ENCODE measurements around the gene RNPEPL1. TPM values are rescaled to one million over a fixed set of nuclear protein-coding genes. Genes with fewer than 3 reads are reported as not detected.
"Not testable (repeated sequence)": the region's sequence is repeated elsewhere in the genome, so short reads cannot be mapped to it uniquely, and the experiment has no call there.

Gene RNPEPL1
- total RNA-seq, 2 experiments from 2014 or later, result 124 TPM

GRCh38 chr2:240554767-240555493 is 13.4 kb upstream of the RNPEPL1 start:
- no peak overlapping the region for H3K4me3 Mint-ChIP-seq
- ATAC-seq (ENCODE audit: low read depth) (no peak), DNase-seq (no peak)
- H3K36me3 Mint-ChIP-seq, result peaks cover 29% of the 10 kb centered on the region
- H3K27ac Mint-ChIP-seq, result no peak overlapping the region
- POLR2A ChIA-PET, result interaction anchor here (1.0 kb wide), 1 partner anchor 11 kb away, joined by 4 read pairs; no protein-coding TSS in a partner anchor
- no peaks in the 10 kb centered on the region for H3K27me3 Mint-ChIP-seq
- peaks cover 9% of the 10 kb centered on the region for H3K9me3 Mint-ChIP-seq
- peaks cover 22% of the 10 kb centered on the region for H3K4me1 Mint-ChIP-seq

- Mint-ChIP-seq H3K4me1 (peaks cover 23% of the 10 kb centered on the region), H3K36me3 (peaks cover 25% of the 10 kb centered on the region), H3K27me3 (no peaks in the 10 kb centered on the region), H3K4me3 (no peak overlapping the region), H3K9me3 (peaks cover 7% of the 10 kb centered on the region), H3K27ac (no peak overlapping the region)
- DNase-seq (no peak), ATAC-seq (ENCODE audit: low read depth) (no peak)
- POLR2A ChIA-PET, result interaction anchor here (1.0 to 1.9 kb wide), 2 partner anchors 10 to 30 kb away, joined by 4 to 5 read pairs; partner anchors contain the start of gene CAPN10
Observed at GRCh38 chr2:240555541-240556250, 12.6 kb upstream of the RNPEPL1 start.

GRCh38 chr2:240556553-240557100 is 11.7 kb upstream of the RNPEPL1 start:
- peaks cover 16% of the 10 kb centered on the region for H3K36me3 Mint-ChIP-seq
- DNase-seq, result peak; percentile 75
- no peak for ATAC-seq (ENCODE audit: low read depth)
- H3K27me3 Mint-ChIP-seq, result no peaks in the 10 kb centered on the region
- POLR2A ChIA-PET, result interaction anchor here (1.9 to 2.8 kb wide), 2 partner anchors 10 to 29 kb away, joined by 5 to 16 read pairs; partner anchors contain the start of gene CAPN10
- peaks cover 2% of the 10 kb centered on the region for H3K9me3 Mint-ChIP-seq
- peaks cover 26% of the 10 kb centered on the region for H3K4me1 Mint-ChIP-seq
- peak overlapping the region; percentile 24 for H3K27ac Mint-ChIP-seq
- H3K4me3 Mint-ChIP-seq, result peak overlapping the region; percentile 28

GRCh38 chr2:240557101-240557751 is 11.1 kb upstream of the RNPEPL1 start:
- Mint-ChIP-seq H3K4me3 (peak overlapping the region; percentile 28), H3K4me1 (peaks cover 30% of the 10 kb centered on the region), H3K36me3 (peaks cover 10% of the 10 kb centered on the region), H3K9me3 (no peaks in the 10 kb centered on the region), H3K27me3 (no peaks in the 10 kb centered on the region), H3K27ac (no peak overlapping the region)
- DNase-seq (no peak), ATAC-seq (ENCODE audit: low read depth) (no peak)
- POLR2A ChIA-PET, result interaction anchor here (1.9 to 2.8 kb wide), 2 partner anchors 9 to 29 kb away, joined by 5 to 16 read pairs; partner anchors contain the start of gene CAPN10

- POLR2A ChIA-PET, result interaction anchor here (0.9 to 2.8 kb wide), 2 partner anchors 8 to 28 kb away, joined by 3 to 16 read pairs; partner anchors contain the start of gene CAPN10
- peak within 1 kb of the TSS; percentile 24 for H3K27ac Mint-ChIP-seq
- H3K36me3 Mint-ChIP-seq, result peaks cover 12% of the 10 kb centered on the region
- peak within 1 kb of the TSS; percentile 83 for H3K4me3 Mint-ChIP-seq
- no peak for ATAC-seq (ENCODE audit: low read depth)
- peaks cover 36% of the 10 kb centered on the region for H3K4me1 Mint-ChIP-seq
- no peaks in the 10 kb centered on the region for H3K27me3 Mint-ChIP-seq
- H3K9me3 Mint-ChIP-seq, result no peaks in the 10 kb centered on the region
- DNase-seq, result peak; percentile 80
Observed at GRCh38 chr2:240557808-240558207, 10.5 kb upstream of the RNPEPL1 start, which contains the start of gene ANKMY1. TSS of gene ANKMY1 (minus strand) at chr2:240557988. CDS start at chr2:240557335, 653 bp downstream.

- no peak for ATAC-seq (ENCODE audit: low read depth)
- peaks cover 37% of the 10 kb centered on the region for H3K4me1 Mint-ChIP-seq
- H3K4me3 Mint-ChIP-seq, result peak overlapping the region; percentile 83
- H3K36me3 Mint-ChIP-seq, result peaks cover 11% of the 10 kb centered on the region
- DNase-seq, result no peak
- POLR2A ChIA-PET, result interaction anchor here (0.9 to 2.8 kb wide), 2 partner anchors 8 to 28 kb away, joined by 3 to 16 read pairs; partner anchors contain the start of gene CAPN10
- no peaks in the 10 kb centered on the region for H3K27me3 Mint-ChIP-seq
- no peak overlapping the region for H3K27ac Mint-ChIP-seq
- H3K9me3 Mint-ChIP-seq, result no peaks in the 10 kb centered on the region
Observed at GRCh38 chr2:240558236-240558761, 10.0 kb upstream of the RNPEPL1 start.

- ATAC-seq (ENCODE audit: low read depth) (no peak), DNase-seq (no peak)
- Mint-ChIP-seq H3K9me3 (no peaks in the 10 kb centered on the region), H3K4me3 (peak overlapping the region; percentile 83), H3K4me1 (peaks cover 46% of the 10 kb centered on the region), H3K27ac (peak overlapping the region; percentile 30), H3K27me3 (no peaks in the 10 kb centered on the region), H3K36me3 (peaks cover 17% of the 10 kb centered on the region)
- POLR2A ChIA-PET, result interaction anchor here (0.6 to 1.0 kb wide), 3 partner anchors 9 to 533 kb away, joined by 4 to 7 read pairs (median 6); partner anchors contain the start of genes CAPN10 and RNPEPL1
Observed at GRCh38 chr2:240559286-240559685, 9.0 kb upstream of the RNPEPL1 start.

GRCh38 chr2:240560084-240560479 is 8.2 kb upstream of the RNPEPL1 start, which contains the start of gene DUSP28:
TSS of gene DUSP28 (plus strand) at chr2:240560357. CDS start at chr2:240560685, 328 bp downstream.
- POLR2A ChIA-PET, result interaction anchor here (0.7 to 2.2 kb wide), 7 partner anchors 9 to 1127 kb away, joined by 3 to 41 read pairs (median 6); partner anchors contain the start of genes CAPN10, DTYMK and PASK
- Mint-ChIP-seq H3K4me3 (peak within 1 kb of the TSS; percentile 83), H3K27ac (peak within 1 kb of the TSS; percentile 79), H3K4me1 (peaks cover 54% of the 10 kb centered on the region), H3K27me3 (no peaks in the 10 kb centered on the region), H3K9me3 (no peaks in the 10 kb centered on the region), H3K36me3 (peaks cover 22% of the 10 kb centered on the region)
- DNase-seq, result peak; percentile 94
- peak; percentile 63 for ATAC-seq (ENCODE audit: low read depth)

GRCh38 chr2:240560480-240561324 is 7.6 kb upstream of the RNPEPL1 start:
- Mint-ChIP-seq H3K4me3 (peak overlapping the region; percentile 83), H3K27ac (peak overlapping the region; percentile 75), H3K9me3 (no peaks in the 10 kb centered on the region), H3K27me3 (no peaks in the 10 kb centered on the region), H3K4me1 (peaks cover 58% of the 10 kb centered on the region), H3K36me3 (peaks cover 22% of the 10 kb centered on the region)
- DNase-seq (peak; percentile 100), ATAC-seq (ENCODE audit: low read depth) (peak; percentile 47)
- POLR2A ChIA-PET, result interaction anchor here (0.7 to 2.2 kb wide), 13 partner anchors 9 to 1126 kb away, joined by 3 to 41 read pairs (median 4); partner anchors contain the start of genes CAPN10, DTYMK, GPR35 and PASK

GRCh38 chr2:240561325-240561971 is 6.8 kb upstream of the RNPEPL1 start:
- Mint-ChIP-seq H3K4me3 (peak overlapping the region; percentile 83), H3K36me3 (peaks cover 22% of the 10 kb centered on the region), H3K27ac (peak overlapping the region; percentile 75), H3K27me3 (no peaks in the 10 kb centered on the region), H3K4me1 (peaks cover 62% of the 10 kb centered on the region), H3K9me3 (no peaks in the 10 kb centered on the region)
- peak; percentile 31 for DNase-seq
- ATAC-seq (ENCODE audit: low read depth), result peak; percentile 2
- POLR2A ChIA-PET, result interaction anchor here (0.6 to 2.2 kb wide), 11 partner anchors 8 to 588 kb away, joined by 3 to 41 read pairs (median 6); partner anchors contain the start of genes CAPN10, GPR35 and PASK

GRCh38 chr2:240563231-240563630 is 5.1 kb upstream of the RNPEPL1 start:
- H3K4me1 Mint-ChIP-seq, result peaks cover 62% of the 10 kb centered on the region
- H3K4me3 Mint-ChIP-seq; H3K27ac Mint-ChIP-seq; H3K9me3 Mint-ChIP-seq; DNase-seq; H3K27me3 Mint-ChIP-seq; ATAC-seq (ENCODE audit: low read depth): not testable (repeated sequence)
- POLR2A ChIA-PET, result interaction anchor here (7.5 kb wide), 1 partner anchor 21 kb away, joined by 178 read pairs; the partner anchor contains the start of gene CAPN10
- H3K36me3 Mint-ChIP-seq, result peaks cover 22% of the 10 kb centered on the region
